NOMO-1 treated with dmso at 0.1 percent for 144 hours (cell line): ENCODE results near the gene RAB5B.
A peak's percentile ranks its signal among the peaks of the same experiment; 100 is the strongest.
"Not testable (repeated sequence)": the region's sequence is repeated elsewhere in the genome, so short reads cannot be mapped to it uniquely, and the experiment has no call there.

Experiments used
- DNase-seq: peaks from one replicate; lab custom pipeline; 2025; ENCODE audit not compliant: unreplicated experiment; lab: John Stamatoyannopoulos, UW

The RAB5B gene

GRCh38 chr12:56013482-56013881 is 39.6 kb downstream of the RAB5B start:
- DNase-seq = no peak

GRCh38 chr12:56014205-56014604 is 40.3 kb downstream of the RAB5B start:
- DNase-seq = no peak

- no peak for DNase-seq
These were observed 43.3 kb downstream of the RAB5B start for GRCh38 chr12:56017181-56017580.

- no peak for DNase-seq
These were observed 44.5 kb downstream of the RAB5B start for GRCh38 chr12:56018356-56018755.

- peak; percentile 48 for DNase-seq
These were observed 46.7 kb downstream of the RAB5B start, which contains the start of gene IKZF4 for GRCh38 chr12:56020423-56021184. TSS of gene IKZF4 (plus strand) at chr12:56021043. CDS start at chr12:56021494, 451 bp downstream.

- no peak for DNase-seq
These were observed 48.1 kb downstream of the RAB5B start for GRCh38 chr12:56021889-56022497.

- no peak for DNase-seq
These were observed 54.8 kb downstream of the RAB5B start for GRCh38 chr12:56028511-56029165.

- no peak for DNase-seq
These were observed 55.3 kb downstream of the RAB5B start for GRCh38 chr12:56029166-56029519.

- no peak for DNase-seq
These were observed 55.9 kb downstream of the RAB5B start for GRCh38 chr12:56029666-56030293.

- DNase-seq = no peak
These were observed 58.1 kb downstream of the RAB5B start for GRCh38 chr12:56031987-56032386.

GRCh38 chr12:56034586-56035332 is 60.9 kb downstream of the RAB5B start:
- DNase-seq = no peak

GRCh38 chr12:56037161-56037560 is 63.3 kb downstream of the RAB5B start:
- no peak for DNase-seq

- no peak for DNase-seq
These were observed 64.3 kb downstream of the RAB5B start for GRCh38 chr12:56038022-56038655.

- DNase-seq = no peak
These were observed 66.3 kb downstream of the RAB5B start for GRCh38 chr12:56040151-56040550.

- DNase-seq = no peak
These were observed 67.2 kb downstream of the RAB5B start for GRCh38 chr12:56040963-56041551.

- DNase-seq = peak; percentile 98
These were observed 67.9 kb downstream of the RAB5B start, which contains the start of gene RPS26 for GRCh38 chr12:56041552-56042429. TSS of gene RPS26 (plus strand) at chr12:56041918. CDS start at chr12:56042167, 249 bp downstream.

- DNase-seq = not testable (repeated sequence)
These were observed 68.5 kb downstream of the RAB5B start for GRCh38 chr12:56042430-56042813.

GRCh38 chr12:56042843-56043242 is 69.0 kb downstream of the RAB5B start:
- no peak for DNase-seq
